ENCODE data around the gene CDK18. TPM values are rescaled to one million over a fixed set of nuclear protein-coding genes. Genes with fewer than 3 reads are reported as not detected.

CDK18 gene
- total RNA-seq (2022; extraction: Qiagen RNA extraction), result 0.82 to 1.2 TPM (median 0.97 TPM) in 5 replicates

DNA sequence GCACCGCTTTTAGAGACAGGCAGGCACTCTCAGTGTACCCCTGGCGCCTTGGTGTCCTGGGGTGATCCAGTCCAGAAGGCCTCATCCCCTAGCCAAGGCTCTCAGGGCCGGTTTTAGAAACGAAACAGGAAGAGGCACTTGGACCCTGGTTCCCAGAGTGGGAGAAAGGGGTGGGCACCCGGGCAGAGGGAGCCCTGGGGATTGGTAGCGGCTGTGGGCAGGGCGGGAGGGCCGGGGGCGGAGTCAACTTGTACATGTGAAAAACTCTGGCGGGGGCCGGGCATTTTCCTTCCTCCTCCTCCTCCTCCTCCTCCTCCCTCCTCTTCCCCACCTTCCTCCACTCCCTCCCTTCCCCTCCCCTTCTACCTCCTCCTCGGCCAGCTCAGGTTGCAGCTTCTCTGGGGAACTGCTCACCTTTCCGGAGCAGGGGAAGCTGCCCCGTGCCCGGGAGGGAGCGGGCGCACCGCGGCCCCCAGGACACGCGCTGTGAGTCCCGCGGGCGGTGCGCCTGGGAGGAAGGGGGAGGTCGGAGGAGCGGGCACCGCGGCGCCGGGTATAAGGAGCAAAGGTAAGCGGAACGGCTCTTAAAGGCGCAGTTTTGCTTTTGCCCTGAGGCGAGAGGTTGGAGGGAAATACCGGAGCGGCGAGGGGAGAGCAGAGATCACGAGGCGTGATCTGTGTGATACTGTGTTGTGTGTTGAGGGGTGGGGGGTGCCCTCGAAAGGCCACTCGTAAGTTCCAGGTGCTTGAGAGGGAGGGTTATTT is at the start of gene CDK18:
Gene CDK18 (plus strand): TSS at position 359 of the 765 bp plus-strand sequence. CDS start 18,499 bp downstream, outside the sequence.

DNA sequence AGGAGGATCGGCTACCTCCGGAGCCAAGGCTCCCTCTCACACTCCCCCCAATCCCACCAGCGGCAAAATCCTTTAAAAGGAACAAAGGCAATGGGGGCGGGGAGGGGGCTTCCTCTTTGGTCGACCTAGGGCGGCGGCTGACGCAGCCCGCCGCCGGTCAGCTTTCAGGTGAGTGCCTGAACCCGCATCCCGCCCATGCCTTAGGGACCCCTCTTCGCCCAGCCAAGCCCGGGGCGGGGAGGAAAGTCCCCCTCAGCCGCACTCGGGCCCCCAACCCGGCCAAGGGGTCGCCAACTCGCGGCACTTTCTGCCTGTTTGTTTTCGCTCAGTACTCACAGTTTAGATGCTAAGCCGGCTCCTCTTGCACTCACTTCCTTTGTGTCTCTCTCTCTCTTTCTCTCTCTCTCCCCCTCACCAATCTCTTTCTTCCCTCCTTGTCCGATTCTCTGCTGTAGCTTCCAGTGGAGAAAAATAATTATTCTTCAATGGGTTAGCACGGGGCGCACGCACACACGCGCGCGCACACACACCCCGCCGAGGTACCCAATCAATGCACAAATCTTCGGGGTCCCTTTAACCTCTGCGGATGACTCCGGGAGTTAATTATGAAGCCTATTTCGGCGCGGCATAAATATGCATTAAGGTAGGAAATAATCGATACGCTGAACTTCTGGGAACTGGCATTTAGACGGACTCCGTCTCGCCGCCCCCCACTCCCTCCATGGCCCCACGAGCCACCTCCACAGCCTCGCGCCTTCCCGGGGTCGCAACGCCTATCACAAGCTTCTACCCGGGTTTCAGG is 48.7 kb upstream of the CDK18 start, which contains the start of gene BLACAT1:
Gene BLACAT1 (minus strand): TSS at position 465 of the 802 bp plus-strand sequence.

Other genes starting within 250 kb of the CDK18 start
- 20.1 to 28.2 TPM (median 26.9 TPM) in 5 replicates for gene NUAK2, start 182.9 kb upstream of the CDK18 start, total RNA-seq (2022; extraction: Qiagen RNA extraction)
- gene KLHDC8A, start 147.7 kb upstream of the CDK18 start, total RNA-seq (2022; extraction: Qiagen RNA extraction), result 0.52 to 1.0 TPM (median 0.76 TPM) in 5 replicates
- gene LEMD1, start 82.6 kb upstream of the CDK18 start, total RNA-seq (2022; extraction: Qiagen RNA extraction), result 0.25 TPM in 1 of 5 replicates, not detected in the others
- 0.05 TPM in 1 of 5 replicates, not detected in the others for gene BLACAT1, start 48.6 kb upstream of the CDK18 start, total RNA-seq (2022; extraction: Qiagen RNA extraction)
- 6.5 to 10.0 TPM (median 8.4 TPM) in 5 replicates for gene ELK4, start 127.3 kb downstream of the CDK18 start, total RNA-seq (2022; extraction: Qiagen RNA extraction)
- gene SLC45A3, start 175.8 kb downstream of the CDK18 start, total RNA-seq (2022; extraction: Qiagen RNA extraction), result 3.8 to 5.7 TPM (median 4.8 TPM) in 5 replicates
- gene NUCKS1, start 245.5 kb downstream of the CDK18 start, total RNA-seq (2022; extraction: Qiagen RNA extraction), result 81.6 to 110 TPM (median 99.7 TPM) in 5 replicates